ENCODE data around the gene RAB6B. TPM values are rescaled to one million over a fixed set of nuclear protein-coding genes. Genes with fewer than 3 reads are reported as not detected.
A peak's percentile ranks its signal among the peaks of the same experiment; 100 is the strongest.

The RAB6B gene
- total and polyA plus RNA-seq, 2 donors (not counting 1 experiment from before 2014, with no cell fraction given) = 0.83 to 1.5 TPM

- Histone ChIP-seq H3K36me3 (ENCODE audit: control insufficient read depth, insufficient read depth, low read length) (no peaks in the 10 kb centered on the region), H3K27ac (ENCODE audit: insufficient read depth, low read length) (no peak overlapping the region), H3K4me2 (ENCODE audit: extremely low read depth, insufficient read depth, low read length) (no peak overlapping the region), H2AFZ (ENCODE audit: low read length) (no peak overlapping the region), H4K20me1 (ENCODE audit: control insufficient read depth, extremely low read depth, insufficient read depth, low read length) (no peaks in the 10 kb centered on the region), H3K27me3 (ENCODE audit: control insufficient read depth, insufficient read depth, low read length) (no peaks in the 10 kb centered on the region), H3K9me3 (ENCODE audit: control insufficient read depth, insufficient read depth, low read depth, low read length) (no peaks in the 10 kb centered on the region), H3K4me3 (replicated peaks in 1 of 4; ENCODE audit: control extremely low read depth in 1 of 4, insufficient read depth in 1 of 4, low read depth in 3 of 4, low read length in 4 of 4) (peak overlapping the region in 1 of 4 experiments; percentile 60), H3K79me2 (ENCODE audit: control insufficient read depth, insufficient read depth, low read length) (no peaks in the 10 kb centered on the region), H3K9ac (ENCODE audit: insufficient read depth, low read length) (no peak overlapping the region), H3K4me1 (ENCODE audit: control insufficient read depth, extremely low read depth, insufficient read depth, low read length) (no peaks in the 10 kb centered on the region)
- TF ChIP-seq, protein P1, sequence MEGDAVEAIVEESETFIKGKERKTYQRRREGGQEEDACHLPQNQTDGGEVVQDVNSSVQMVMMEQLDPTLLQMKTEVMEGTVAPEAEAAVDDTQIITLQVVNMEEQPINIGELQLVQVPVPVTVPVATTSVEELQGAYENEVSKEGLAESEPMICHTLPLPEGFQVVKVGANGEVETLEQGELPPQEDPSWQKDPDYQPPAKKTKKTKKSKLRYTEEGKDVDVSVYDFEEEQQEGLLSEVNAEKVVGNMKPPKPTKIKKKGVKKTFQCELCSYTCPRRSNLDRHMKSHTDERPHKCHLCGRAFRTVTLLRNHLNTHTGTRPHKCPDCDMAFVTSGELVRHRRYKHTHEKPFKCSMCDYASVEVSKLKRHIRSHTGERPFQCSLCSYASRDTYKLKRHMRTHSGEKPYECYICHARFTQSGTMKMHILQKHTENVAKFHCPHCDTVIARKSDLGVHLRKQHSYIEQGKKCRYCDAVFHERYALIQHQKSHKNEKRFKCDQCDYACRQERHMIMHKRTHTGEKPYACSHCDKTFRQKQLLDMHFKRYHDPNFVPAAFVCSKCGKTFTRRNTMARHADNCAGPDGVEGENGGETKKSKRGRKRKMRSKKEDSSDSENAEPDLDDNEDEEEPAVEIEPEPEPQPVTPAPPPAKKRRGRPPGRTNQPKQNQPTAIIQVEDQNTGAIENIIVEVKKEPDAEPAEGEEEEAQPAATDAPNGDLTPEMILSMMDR (conservative IDR thresholded peaks at IDR 0.05 in 1 of 2, IDR thresholded peaks at IDR 0.05 in 1 of 2; ENCODE audit: low read depth in 1 of 2, low read length in 2 of 2) = no peak
- TF ChIP-seq EZH2 (IDR thresholded peaks at IDR 0.05; ENCODE audit: low read length, missing control alignments) = no peak
- no peak for DNase-seq (ENCODE audit: low read depth in 2 of 2)
These were observed 32.6 kb upstream of the RAB6B start for GRCh38 chr3:133928136-133928893.

GRCh38 chr3:133927540-133928066 lies 31.9 kb upstream of the RAB6B start:
- peak; percentile 21 to 29 for DNase-seq (ENCODE audit: low read depth in 2 of 2)
- H3K9ac ChIP-seq (ENCODE audit: insufficient read depth, low read length) = no peak overlapping the region

More at GRCh38 chr3:133927540-133928066, 31.9 kb upstream of the RAB6B start:
- no peaks in the 10 kb centered on the region for H3K4me1 ChIP-seq (ENCODE audit: control insufficient read depth, extremely low read depth, insufficient read depth, low read length)
- no peaks in the 10 kb centered on the region for H3K36me3 ChIP-seq (ENCODE audit: control insufficient read depth, insufficient read depth, low read length)
- H3K27me3 ChIP-seq (ENCODE audit: control insufficient read depth, insufficient read depth, low read length) = no peaks in the 10 kb centered on the region
- H3K9me3 ChIP-seq (ENCODE audit: control insufficient read depth, insufficient read depth, low read depth, low read length) = no peaks in the 10 kb centered on the region
- H3K79me2 ChIP-seq (ENCODE audit: control insufficient read depth, insufficient read depth, low read length) = no peaks in the 10 kb centered on the region
- H2AFZ ChIP-seq (ENCODE audit: low read length) = peak overlapping the region; percentile 50
- peak overlapping the region; percentile 20 to 60 (median 48) for H3K4me3 ChIP-seq (replicated peaks in 1 of 4; ENCODE audit: control extremely low read depth in 1 of 4, insufficient read depth in 1 of 4, low read depth in 3 of 4, low read length in 4 of 4)
- no peak overlapping the region for H3K27ac ChIP-seq (ENCODE audit: insufficient read depth, low read length)
- peak overlapping the region; percentile 78 for H3K4me2 ChIP-seq (ENCODE audit: extremely low read depth, insufficient read depth, low read length)
- TF ChIP-seq EZH2 (IDR thresholded peaks at IDR 0.05; ENCODE audit: low read length, missing control alignments) = no peak
- TF ChIP-seq, protein P1 (conservative IDR thresholded peaks at IDR 0.05 in 1 of 2, IDR thresholded peaks at IDR 0.05 in 1 of 2; ENCODE audit: low read depth in 1 of 2, low read length in 2 of 2) = peak; percentile 27 to 52
- no peaks in the 10 kb centered on the region for H4K20me1 ChIP-seq (ENCODE audit: control insufficient read depth, extremely low read depth, insufficient read depth, low read length)
